ENCODE data around the gene SLC17A4.

DNA sequence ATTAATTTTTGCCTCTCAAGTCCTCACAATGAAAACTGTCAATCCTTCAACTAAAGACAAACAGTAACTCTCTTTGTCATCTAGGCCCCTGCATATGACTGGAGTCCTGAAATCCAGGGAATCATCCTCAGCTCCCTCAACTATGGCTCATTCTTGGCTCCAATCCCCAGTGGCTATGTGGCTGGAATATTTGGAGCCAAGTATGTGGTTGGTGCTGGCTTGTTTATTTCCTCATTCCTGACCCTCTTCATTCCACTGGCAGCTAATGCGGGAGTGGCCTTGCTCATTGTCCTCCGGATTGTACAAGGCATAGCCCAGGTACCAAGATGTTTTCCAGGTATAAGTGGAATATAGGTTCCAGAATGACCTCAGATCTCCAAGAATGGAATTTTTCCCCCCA is 15.4 kb downstream of the SLC17A4 start:
- TF ChIP-seq CTCF (IDR thresholded peaks at IDR 0.05) (no peak), POLR2A (IDR thresholded peaks at IDR 0.05) (no peak)

Measured in Peyer's patch (tissue), 4 donors.